Activated CD8-positive, alpha-beta memory T cell treated with anti-CD3 and anti-CD28 coated beads for 1 hour (primary cell): Measurements from ENCODE around the gene DLX3.

ENCODE experiments used
- DNase-seq, 2 donors: peaks; one replicate each; pipeline ENCODE4 v3.0.0-alpha.2; 2020; ENCODE audit warnings: low read depth in 1 of 2; ENCODE audit errors: extremely low read depth in 1 of 2

DLX3 gene

DNA sequence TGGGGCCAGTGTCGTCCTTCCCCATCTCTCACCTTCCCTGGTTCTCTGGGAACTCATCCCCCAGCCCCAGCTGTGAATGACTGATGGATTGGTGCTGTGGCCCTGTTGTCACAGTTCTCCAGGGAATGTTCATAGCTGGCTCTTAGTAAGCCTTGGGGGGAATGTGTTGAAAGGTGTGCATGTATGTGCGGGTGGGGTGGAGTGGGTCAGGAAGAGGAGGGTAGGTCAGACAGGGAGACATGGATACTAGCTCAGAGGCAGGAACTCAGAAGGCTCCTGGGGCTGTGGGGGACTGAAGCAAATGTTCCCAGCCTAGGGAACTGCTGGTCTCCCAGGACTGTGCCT is 21.8 kb downstream of the DLX3 start:
- DNase-seq: no peak

DNA sequence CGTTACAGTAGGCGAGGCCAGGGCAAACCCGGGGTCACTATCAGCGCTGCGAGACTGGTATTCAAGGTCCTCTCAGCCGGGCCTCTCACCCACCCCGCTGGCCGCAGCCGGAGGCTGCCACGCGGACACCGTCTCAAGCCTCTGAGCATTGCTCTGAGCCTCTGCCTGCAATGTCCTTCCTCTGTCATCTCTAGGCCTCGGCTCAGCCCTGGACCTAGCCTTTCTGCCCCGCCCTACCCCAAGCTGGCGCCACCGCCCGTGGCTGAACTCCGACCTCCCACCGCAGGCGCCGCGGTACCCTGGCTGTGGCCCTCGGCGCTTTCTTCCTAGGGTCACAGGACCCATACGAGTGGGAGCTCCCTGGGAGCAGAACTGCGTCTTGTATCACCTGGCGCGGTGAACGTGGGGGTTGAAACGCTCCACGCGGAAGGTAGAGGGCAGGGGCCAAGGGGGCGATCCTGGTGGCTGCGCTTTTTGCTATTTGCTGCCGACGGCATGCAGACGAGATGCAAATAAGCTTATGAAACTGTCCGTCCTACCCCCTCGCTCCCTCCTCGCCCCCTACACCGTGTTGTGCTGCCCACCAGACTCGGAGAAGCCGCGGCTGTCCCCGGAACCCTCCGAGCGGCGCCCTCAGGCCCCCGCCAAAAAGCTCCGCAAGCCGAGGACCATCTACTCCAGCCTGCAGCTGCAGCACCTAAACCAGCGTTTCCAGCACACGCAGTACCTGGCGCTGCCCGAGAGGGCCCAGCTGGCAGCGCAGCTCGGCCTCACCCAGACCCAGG is 22.3 kb downstream of the DLX3 start:
- no peak for DNase-seq

GRCh38 chr17:49971848-49972485 is 23.1 kb downstream of the DLX3 start:
- DNase-seq: no peak

GRCh38 chr17:49971199-49971847 is 23.7 kb downstream of the DLX3 start:
- no peak for DNase-seq

GRCh38 chr17:49970498-49970897 is 24.5 kb downstream of the DLX3 start:
- no peak for DNase-seq

- no peak for DNase-seq
These were observed 25.1 kb downstream of the DLX3 start for GRCh38 chr17:49969795-49970389.

DNA sequence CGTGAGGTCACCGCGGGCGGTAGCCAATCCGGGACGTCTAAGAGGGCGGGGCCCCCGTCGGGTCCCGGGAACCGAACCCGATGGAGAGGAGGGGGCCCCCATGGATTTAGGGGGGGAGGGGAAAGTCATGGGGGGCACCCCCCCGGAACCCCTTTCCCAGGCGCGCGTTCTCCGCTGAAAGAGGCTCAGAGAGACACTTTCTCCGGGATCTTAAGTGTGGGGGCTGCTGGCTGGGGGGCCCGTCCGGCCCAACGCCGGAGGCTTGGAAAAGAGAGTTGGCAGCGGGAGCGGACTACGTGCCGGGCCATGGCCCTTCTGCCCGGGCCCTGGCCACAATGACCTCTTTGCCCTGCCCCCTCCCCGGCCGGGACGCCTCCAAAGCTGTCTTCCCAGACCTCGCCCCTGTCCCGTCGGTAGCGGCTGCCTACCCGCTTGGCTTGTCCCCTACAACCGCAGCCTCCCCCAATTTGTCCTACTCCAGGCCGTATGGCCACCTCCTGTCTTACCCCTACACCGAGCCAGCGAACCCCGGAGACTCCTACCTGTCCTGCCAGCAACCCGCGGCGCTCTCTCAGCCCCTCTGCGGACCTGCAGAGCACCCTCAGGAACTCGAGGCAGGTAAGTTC is 25.8 kb downstream of the DLX3 start, which contains the start of gene DLX4:
Gene DLX4, plus strand, starts transcription at position 57 of the 626 bp plus-strand sequence. Its CDS starts 279 bp downstream, at position 336.
- no peak for DNase-seq

DNA sequence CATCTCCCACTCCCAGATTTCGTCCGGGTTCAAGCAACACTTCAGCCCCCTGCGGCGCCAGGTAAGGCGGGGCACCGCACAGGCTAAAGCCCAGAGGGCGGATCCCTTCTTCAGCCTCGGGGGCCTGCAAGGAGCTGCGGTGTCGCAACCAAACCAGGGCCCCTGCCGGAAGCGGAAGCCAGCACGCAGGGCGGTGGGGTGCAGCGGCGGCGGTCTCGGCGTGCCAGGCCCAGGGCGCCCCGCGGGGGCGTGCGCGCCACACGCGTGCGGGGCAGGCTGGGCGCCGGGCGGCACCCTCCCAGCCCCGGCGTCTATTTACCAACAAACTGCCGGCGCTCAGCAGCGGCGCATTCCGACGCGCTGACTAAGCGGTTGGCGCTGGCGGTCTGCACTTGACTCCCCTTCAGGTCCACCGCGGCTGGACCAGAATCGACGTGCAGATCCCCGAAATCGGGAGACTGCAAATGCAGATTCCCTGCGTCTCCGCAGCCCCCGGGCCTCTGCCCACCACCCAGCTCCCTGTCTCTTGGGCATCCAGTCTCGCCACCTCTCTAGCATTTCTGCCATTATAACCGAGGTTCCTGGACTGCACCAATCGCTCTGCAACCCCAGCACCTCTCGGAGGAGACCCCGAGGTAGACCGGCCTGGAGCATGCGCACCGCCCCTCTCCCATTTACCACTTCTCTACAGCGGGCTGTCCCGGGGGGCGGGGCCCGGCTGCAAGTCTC is 26.5 kb downstream of the DLX3 start:
- DNase-seq: peak; percentile 13 to 44

- no peak for DNase-seq
These were observed 27.2 kb downstream of the DLX3 start for GRCh38 chr17:49967621-49968404.

DNA sequence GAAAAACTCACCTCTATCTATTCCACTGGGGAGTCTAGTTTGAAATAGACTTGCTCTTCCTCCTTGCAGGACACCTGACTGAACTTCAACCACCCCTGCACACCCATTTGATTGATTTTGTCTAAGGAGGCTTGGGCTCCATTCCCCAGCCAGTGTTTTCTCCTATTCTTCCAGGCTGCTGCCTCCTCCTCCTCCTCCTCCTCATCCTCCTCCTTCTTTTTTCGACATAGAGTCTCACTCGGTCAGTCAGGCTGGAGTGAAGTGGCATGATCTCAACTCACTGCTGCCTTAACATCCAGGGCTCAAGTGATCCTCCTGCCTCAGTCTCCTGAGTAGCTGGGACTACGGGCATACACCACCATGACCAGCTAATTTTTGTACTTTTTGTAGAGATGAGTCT is 27.8 kb downstream of the DLX3 start:
- DNase-seq: no peak

DNA sequence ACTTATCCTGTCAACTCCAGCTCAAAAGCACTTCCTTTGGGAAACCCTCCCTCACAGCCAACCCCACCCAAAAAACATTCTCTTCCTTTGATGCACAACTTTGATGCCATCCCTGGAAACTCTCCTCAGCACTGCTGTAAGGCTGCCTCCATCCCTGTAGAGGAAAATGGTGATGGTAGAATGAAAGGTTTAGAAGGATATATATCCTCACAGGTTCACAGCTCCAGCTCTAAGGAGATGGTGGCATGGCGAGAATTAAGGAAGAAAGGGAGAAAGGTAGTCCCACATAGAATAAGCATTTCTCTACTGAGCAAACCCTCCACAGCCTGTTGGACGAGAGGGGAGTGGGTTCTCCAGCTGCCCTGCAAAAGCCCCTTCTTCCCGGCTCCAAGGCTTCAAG is 28.3 kb downstream of the DLX3 start:
- DNase-seq: no peak

GRCh38 chr17:49965524-49965909 is 29.5 kb downstream of the DLX3 start:
- no peak for DNase-seq

GRCh38 chr17:49964769-49965523 is 30.1 kb downstream of the DLX3 start:
- peak in 1 of 2 donors; percentile 6 for DNase-seq

DNA sequence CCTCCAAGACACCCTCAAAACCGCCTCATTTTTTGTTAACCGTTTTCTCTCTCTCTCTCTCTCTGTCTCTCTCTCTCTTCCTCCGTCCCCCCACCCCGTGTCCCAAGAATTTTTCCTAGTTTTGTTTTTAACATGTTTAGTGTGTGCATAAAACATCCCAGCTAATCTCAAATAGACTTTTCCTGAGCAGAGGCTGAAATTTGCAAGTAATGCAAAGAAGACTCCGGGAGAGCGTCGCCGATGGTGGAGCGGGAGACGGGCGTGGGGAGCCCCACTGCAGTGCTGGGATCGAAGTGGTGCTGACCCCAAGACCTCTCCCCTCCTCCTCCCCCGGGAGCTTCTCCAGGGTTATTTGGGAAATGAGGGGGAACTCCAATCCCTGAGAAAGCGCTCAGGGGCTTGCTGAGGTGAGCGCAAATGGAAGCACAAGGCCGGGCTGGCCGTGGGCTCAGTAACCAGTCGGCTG is 30.7 kb downstream of the DLX3 start:
- DNase-seq: no peak

DNA sequence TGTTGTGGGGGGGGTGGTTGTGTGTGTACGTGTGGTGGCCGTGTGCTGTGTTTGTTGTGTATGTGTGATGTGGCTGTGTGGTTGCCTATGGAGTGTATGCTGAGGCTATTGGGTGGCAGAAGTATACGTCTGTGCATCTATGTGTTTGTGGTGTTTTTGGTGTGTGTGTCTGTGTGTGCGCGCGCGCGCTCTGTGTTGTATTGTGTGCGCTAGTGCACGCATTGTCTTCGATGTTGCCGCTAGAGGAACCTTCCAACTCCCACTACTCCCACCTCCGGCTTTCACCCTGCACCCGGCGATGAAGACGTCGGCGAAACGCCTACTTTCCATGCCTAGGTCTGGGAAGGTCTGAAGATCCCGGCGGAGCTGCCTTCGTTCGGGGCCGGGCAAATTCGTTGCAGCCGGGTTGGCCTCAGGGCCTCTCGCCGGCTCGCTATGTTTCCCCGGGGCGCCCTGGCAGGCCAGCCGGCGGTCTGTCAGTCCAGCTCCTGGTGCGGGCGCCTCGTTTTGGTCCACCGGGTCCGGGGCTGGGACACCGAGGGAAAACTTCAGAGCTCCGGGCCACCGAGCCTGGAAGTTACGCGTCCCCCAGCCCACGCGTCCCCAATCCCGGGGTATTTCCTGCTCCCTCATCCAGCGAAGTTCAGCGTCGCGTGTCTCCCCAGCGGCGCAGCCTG is 31.3 kb downstream of the DLX3 start:
- no peak for DNase-seq

GRCh38 chr17:49963309-49963625 is 31.8 kb downstream of the DLX3 start:
- DNase-seq: no peak

GRCh38 chr17:49962599-49963308 is 32.3 kb downstream of the DLX3 start:
- no peak for DNase-seq
